Measurements from ENCODE around the gene SMG6.

The SMG6 gene

GRCh38 chr17:2239170-2239551 lies 64.4 kb downstream of the SMG6 start:
- TF ChIP-seq, protein P1, sequence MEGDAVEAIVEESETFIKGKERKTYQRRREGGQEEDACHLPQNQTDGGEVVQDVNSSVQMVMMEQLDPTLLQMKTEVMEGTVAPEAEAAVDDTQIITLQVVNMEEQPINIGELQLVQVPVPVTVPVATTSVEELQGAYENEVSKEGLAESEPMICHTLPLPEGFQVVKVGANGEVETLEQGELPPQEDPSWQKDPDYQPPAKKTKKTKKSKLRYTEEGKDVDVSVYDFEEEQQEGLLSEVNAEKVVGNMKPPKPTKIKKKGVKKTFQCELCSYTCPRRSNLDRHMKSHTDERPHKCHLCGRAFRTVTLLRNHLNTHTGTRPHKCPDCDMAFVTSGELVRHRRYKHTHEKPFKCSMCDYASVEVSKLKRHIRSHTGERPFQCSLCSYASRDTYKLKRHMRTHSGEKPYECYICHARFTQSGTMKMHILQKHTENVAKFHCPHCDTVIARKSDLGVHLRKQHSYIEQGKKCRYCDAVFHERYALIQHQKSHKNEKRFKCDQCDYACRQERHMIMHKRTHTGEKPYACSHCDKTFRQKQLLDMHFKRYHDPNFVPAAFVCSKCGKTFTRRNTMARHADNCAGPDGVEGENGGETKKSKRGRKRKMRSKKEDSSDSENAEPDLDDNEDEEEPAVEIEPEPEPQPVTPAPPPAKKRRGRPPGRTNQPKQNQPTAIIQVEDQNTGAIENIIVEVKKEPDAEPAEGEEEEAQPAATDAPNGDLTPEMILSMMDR (IDR thresholded peaks at IDR 0.05): no peak

DNA sequence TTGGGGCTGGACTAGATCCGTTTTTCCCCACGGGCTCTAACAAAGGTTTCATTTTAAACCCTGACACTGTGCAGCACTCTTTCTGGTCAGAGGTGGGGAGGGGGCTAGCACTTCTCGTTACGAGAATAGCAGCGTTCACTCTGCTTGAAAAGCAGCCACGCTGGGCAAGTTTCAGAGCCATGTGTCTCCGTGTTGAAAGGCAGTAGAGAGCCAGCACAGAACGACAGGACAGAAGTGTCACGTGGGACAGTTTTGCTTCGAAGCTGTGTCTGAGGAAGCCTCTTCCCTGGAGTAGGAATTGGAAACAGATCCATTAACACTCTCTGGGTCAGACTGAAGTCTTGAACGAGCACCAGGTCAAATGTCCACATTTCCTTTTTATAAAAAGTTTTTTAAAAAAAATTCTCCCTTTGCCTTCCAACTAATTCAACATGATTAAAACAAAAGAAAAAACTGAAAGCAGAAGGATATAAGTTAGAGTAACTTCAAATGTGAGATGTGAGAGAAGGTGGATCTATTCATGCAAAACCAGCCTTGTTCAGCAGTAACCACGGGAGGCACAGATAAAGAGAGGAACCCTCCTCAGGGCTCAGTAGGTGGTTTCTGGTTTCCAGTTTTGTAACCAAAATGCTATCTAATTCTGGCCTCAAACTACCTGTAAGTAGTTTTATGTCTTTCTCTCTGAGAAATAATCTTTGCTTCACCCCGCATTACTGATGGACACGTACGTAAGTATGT lies 65.0 kb downstream of the SMG6 start:
- TF ChIP-seq, protein P1 (IDR thresholded peaks at IDR 0.05): no peak

DNA sequence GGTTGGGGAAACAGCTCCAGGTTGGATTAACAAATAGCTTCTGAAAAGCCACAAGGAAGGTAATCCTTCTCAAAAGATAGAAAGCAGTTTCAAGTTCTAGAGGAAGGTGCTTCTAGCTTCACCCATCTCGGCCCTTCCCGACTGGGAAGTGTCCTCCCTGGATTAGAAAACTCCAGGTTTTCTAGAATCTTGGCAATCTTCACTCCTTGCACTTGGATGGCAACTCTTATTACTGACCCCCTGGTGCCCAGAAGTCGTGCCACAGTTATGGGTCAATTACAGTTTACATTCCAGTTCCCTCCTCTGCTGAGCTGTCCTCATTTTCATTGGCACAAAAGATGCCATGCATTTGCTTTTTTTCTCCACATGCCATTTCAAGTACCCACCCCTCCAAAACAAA lies 65.6 kb downstream of the SMG6 start:
- TF ChIP-seq, protein P1 (IDR thresholded peaks at IDR 0.05): no peak

DNA sequence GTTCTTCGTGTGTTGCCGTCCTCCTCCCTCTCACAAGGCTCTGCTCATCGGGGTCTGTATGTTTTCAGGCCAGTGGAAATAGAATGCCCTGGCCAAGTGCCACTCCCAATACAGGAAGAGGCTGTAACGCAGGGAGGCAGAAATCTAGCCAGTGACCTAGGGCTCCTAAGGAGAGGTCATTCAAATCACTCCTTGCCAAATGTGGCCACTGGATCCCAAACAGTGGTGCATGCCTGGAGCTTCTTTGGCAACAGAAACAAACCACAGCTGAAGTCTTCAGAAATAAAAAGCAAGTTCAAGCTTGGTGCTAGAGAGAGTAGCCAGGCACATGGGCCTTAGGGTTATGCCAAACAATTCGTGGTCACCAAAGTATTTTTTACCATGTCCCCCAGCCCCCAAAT lies 66.1 kb downstream of the SMG6 start:
- TF ChIP-seq, protein P1 (IDR thresholded peaks at IDR 0.05): no peak

- TF ChIP-seq, protein P1 (IDR thresholded peaks at IDR 0.05): no peak
Observed at GRCh38 chr17:2235792-2236366, 67.7 kb downstream of the SMG6 start.

- TF ChIP-seq, protein P1 (IDR thresholded peaks at IDR 0.05): no peak
Observed at GRCh38 chr17:2235265-2235664, 68.3 kb downstream of the SMG6 start.

GRCh38 chr17:2233441-2233947 lies 70.1 kb downstream of the SMG6 start:
- TF ChIP-seq, protein P1 (IDR thresholded peaks at IDR 0.05): no peak
